Kidney glomerular epithelial cell (primary cell): ENCODE data around the gene BICC1.

Experiments used
- DNase-seq: peaks from one replicate; lab custom pipeline; 2025; lab: John Stamatoyannopoulos, UW

The BICC1 gene

DNA sequence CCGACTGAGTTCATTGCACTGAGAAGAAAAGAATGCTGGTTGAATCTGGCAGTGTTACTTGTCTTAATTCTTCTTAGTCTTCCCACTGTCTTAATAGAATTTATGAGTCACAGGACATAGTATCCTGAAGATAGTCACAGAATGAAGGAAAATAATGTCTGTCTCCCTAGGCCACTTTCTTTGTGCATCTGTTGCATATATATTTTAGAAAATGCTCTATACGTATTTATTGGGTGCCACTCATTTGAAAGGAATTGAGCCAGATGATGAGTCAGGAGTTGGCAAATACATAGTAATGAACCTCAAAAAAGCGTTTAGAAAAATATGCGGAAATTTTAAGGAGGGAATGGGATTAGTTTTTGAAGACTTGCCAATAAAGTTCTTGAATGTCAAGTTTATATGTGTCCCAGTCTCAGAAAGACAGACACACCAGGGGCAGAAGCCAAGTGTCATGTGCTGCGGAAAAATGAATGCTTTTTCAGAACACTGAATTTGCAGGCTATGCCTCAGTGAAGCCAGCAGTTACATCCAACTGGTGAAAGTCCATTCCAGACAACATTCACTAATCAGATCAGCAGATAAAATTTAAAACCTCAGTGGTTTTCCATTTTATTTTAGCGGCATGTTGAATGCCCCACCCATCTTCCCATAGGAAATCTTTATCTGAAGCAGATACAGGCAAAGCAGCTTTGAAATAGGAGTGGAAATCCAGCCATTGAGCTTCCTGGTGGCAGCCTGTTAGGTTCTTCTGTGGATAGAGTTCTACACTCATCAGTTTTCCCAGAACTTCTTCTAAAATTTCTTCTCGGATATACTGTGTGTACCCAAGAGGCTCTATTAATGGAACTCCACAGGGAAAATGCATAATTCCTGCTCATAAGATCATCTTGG, 308.4 kb downstream of the BICC1 start:
- DNase-seq: no peak

DNA sequence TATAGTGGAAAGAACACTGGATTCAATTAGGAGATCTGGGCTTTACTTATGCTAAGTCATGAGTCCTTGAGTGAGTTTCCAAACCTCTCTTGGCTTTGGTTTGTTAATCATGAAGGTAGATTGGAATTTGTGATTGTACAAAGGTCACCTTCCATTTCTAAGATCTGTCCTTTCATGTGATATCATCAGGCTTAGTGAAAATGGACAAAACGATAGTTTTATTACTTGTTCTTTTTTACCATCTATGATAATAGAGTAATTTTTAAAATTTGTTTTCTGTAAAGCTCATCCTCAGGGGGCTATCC, 309.0 kb downstream of the BICC1 start:
- DNase-seq: no peak

DNA sequence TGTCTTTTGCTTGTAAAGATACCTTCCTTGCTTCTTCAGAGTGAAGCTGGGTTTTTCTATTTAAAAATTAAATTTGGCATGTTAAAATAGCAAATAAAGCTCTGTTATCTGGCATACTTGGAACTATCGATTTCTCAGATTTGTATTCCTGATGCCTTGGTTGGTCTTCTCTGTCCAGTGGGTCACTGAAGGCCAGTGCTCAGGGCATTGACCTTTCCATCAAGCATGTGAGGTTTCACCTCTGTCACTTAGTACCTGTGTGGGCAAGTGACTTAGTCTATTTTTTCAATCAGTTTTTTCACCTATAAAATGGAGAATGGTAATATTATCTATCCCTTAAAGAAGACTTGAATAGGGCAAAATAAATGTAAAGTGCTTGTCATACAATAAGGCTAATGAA, 311.3 kb downstream of the BICC1 start:
- no peak for DNase-seq

DNA sequence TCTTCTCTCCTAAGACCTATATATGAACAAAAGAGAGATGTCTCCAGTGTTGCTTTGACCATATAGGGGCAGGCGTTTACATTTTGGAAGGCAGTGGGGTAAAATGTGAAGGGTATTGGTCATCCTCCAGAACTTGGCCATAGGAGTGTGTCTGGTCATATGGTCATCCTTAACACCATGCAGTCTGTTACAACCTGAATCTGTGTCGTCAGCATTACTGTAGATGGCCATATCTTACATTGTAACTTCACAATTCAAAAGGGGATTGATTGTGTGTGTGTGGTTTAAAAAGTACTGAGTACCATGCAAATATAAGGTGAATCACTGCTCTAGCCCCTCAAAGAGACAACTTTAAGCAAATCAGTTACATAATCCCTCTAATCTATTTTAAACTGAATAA, 311.7 kb downstream of the BICC1 start:
- DNase-seq: no peak

DNA sequence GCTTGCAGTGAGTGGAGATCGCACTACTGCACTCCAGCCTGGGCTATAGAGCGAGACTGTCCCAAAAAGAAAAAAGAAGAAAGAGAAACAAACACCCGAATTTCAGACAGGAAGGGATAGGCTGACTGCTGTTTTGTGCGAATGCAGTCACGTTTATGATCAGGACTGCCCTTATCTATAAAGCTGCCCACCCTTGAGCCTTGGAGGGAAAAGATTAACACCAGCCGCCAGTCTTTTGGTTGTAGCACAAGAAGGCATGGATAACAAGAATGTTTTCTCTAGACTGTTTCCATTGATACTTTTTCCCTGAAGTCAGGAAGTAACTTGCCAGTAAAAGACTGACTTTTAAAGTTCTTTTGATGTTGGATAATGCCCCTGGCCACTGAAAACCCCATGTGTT, 314.0 kb downstream of the BICC1 start:
- DNase-seq: no peak

DNA sequence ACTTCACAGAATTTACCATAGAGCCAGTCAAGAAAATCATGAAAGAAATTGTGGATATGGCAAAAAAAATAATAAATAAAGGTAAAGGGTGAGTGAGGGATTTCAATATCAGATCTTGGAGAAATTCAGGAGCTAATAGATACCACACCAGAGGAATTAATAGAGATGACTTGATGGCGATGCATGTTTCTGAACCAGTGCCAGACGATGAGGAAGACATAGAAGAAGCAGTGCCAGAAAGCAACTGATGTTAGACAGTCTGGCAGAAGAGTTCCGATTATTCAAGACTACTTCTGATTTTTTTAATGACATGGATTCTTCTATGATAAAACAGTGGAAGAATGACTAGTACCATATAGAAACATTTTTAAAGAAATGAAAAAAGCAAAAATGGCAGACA, 314.7 kb downstream of the BICC1 start:
- no peak for DNase-seq

DNA sequence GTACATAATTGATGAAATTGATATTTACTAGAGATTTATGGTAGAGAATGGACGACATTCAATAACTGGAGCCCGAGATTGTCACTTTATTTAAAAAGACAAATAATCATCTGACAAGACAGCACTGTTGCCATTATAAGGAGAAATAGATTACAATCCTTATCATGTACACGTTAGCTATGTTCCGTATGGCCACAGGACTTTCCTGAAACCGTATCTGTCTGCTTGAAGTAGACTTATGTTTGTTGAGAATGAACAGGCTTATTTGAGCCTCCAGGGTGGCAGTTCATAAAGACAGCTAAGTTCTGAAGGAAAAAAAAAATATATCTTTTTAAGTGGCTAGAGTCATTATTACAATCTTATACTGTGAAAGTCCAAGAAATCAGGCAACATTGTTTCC, 317.2 kb downstream of the BICC1 start:
- DNase-seq: no peak

DNA sequence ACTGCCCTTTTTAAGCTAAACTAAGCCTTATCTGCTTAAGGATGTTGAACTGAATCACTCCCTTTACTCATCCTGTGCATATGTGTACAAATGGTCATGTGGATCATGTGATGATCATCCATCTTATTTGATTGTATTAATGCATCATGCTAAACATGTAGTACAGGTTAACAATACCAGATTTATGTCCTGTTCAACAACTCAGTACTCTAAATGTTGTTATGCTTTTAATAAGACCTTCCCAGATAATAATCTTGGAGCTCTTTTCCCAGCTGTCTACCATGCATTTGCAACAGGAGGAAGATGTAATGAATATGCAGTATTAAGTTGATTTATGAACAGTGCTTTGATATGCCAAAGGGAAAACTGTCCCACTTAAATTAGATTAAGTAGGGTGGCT, 318.0 kb downstream of the BICC1 start:
- no peak for DNase-seq

DNA sequence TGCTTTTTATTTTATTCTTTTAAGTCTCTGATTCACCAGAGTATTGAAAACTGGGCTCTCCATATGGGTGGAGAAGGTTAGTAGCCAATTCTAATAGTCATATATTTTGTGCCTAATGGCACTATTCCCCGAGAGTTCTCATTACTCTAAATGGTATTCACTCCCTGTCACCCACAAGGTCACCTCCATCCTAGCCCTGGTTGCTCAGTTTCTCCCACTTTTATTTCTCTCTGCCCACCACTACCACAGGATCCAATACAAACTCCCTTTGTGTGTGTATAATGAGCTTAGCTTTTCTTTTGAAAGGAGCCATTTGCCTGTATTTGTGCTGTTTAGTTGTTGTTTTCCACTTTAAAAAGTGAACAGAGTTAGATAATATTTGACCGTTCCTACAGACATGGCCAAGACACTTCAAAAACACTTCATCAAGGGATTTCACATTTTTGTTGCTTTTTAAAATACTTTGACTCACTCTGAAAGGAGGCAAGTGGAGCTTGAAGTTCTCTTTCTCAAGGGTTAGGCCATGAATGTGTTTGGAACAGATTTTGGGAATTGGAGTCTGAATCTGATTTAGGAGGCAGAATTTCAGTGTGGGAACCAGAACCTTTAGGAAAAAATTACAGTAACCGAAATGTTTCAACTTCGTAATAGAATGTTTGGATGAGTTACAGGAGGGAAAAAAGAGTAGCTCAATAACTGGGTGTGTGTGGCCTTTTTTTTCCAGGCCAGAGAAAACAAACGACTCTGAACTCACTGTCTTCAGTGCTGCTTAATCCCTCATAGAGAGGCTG, 321.3 kb downstream of the BICC1 start:
- no peak for DNase-seq

DNA sequence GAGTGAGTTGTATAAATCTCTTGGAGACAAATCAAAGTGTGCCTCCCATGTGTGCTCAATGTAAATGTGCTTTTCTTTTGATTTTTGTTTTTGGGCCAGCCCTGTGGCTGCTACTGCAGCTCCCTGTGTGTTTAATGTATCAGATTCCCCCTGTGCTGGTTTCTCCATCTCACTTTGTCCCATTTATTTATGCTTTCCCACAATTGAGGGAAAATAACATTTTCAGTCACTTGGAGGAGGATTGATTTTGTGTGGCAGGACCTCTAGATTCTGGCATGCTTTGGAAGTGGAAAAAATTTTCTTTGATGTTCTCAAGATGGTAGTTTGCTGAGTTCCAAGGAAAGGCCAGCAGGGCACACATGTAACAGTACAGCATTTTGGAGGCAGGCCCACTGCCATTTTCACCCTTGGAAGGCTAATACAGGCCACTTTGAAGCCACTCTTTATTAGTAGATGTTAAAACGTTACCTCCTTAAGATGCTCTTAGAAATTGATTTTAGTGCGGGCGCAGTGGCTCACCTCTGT, 323.6 kb downstream of the BICC1 start:
- DNase-seq: no peak

DNA sequence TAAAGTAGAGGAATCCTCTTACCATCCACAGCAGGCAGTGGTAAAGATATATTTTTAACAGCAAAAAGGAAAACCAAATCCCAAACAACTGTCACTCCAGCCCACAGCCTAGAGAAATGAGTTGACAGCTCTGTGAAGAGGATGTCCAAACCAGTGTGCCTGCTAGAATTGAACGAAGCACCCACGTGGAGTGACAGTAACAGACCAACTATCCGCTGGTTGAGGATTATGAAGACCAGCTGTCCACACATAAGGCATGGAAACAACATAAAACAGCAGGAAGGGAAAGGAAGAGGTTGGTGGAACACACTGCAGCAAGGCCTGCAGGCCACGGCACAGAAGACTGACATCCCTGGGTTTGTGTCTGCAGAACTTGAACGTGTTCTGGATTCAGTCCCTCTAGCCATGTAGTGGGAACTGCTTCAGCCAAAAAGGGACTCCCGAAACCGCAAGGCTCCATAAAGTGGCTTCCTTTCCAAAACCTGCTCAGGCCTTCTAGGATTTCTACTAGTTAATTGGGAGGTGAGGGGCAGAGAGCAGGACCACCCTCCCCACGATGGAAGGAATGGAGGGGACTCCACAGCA, 324.4 kb downstream of the BICC1 start:
- no peak for DNase-seq

DNA sequence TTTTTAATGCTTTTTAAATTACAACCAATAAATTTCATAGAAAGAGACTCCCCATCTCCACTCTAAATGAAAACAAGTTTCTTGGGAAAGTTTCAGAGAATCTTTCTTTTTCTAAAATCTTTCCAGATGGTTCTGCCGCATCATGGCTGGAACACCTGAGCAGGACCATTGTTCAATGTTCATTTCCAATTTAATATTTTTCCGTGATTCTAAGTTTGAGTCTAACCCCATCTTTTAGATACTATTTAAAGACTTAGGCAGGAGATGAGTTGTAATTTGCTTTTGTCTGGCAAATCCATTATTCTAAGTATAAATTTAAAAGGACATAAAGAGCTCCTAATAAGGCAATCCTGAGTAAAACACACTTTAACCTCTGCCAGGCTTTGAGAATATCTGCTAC, 325.2 kb downstream of the BICC1 start:
- DNase-seq: no peak

DNA sequence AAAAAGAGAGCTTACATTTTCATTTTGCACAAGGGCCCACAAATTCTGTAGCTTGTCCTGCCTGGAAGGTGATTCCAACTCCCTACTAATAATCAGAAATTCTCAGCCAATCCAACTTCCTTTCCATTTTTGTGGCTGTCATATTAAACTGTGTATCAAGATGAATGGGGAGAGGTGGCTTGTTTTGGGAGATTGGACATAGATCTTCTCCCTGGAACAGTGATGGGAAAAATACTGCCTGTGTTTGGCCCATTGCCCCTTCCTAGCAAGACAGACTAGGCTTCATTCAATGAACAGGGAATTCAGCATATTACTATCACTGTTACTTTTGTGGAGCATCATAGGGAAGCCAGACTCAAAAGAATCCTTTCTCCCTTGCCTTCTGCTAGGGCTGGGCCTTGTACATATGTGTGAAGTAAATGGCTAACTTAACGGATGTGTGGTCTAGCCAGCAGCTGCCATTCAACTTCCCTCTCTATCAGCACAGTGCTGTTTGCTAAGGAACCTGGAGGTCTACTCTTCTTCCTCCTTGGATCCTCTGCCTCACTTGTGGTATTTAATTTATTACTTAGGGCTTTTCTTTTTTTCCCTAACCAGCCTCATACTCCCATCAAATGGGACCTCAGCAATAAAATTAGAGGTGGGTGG, 326.0 kb downstream of the BICC1 start:
- no peak for DNase-seq

DNA sequence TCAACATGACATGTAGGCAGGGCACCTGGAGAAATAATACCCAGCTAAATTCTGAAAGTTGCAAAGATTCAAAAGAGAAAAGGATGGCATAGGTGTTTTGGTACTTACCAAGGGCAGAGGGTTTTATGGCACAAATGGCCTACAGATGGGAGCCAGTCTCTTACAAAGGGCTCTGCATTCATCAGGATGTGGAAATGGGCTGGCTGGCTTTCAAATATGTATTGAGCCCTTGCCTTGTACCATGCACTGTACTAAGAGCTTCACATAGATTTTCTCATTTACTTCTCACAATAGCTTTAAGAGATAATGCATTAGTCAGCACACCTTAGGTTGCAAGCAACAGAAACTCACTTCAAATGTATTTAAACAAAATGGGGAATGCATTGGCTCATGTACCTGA, 327.1 kb downstream of the BICC1 start:
- DNase-seq: no peak

DNA sequence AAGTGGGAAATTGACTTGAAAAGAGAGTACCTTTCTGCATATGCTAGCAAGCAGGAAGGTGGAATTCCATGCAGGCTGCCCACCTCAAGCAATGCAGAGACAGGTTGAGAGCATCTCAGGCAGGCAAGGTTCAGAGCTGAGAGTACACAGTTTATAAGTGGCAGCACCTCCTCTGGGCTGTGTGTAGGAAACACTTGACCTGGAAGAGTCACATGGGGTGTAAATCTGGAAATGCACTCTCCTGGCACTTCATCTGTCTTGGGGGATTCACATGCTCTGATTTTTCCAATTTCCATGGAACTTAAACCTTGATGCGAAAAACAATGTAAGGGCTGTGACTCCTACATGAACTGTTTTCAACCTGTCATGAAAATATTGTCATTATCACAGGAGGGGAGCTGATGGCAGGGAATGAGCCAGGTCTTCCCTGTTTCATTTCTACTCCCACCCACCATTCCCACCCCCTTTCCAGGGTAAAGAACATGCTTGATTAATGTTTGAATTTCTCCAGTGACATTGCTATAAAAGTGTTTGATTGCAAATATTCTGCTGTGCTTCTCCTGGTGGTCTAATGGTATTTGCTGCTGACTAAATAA, 328.3 kb downstream of the BICC1 start:
- DNase-seq: no peak

DNA sequence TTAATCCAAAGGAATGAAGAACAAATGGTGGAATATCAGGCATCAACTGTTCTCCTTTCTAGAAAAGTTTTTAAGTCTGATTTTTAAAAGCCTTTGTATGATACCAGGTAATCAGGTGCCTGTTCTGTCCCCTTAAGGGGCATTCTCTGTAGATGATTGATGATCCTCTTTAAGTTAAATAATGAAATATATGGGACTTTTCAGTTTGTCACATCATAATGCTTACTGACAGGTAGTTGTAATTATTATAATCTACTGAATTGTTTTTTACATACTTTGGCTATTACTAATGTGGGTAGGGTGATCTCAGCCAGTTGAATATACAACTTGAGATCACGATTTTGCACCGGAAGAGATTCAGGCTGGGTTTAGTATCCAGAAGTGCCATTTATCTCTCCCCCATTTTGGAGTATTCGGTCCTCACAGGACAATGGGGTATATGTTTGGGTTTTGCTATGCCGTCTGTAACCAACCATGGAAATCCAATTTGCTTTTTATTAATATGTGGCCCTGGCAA, 330.2 kb downstream of the BICC1 start:
- DNase-seq: no peak

DNA sequence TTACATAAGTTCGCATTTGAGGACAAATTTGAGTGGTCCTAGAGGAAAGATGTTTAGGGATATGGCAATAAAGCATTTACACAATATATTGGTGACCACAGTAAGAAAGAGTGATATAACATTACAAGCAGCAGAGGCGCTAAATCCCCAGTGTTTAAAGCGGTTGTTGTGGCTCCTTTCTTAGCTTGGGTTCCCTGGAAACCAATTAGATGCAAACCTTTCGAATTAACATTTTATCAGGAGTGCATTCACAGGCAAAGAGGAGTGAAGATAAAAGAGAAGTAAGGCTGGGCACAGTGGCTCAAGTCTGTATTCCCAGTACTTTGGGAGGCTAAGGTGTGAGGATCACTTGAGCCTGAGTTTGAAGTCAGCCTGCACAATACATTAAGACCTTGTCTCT, 331.1 kb downstream of the BICC1 start:
- DNase-seq: no peak

DNA sequence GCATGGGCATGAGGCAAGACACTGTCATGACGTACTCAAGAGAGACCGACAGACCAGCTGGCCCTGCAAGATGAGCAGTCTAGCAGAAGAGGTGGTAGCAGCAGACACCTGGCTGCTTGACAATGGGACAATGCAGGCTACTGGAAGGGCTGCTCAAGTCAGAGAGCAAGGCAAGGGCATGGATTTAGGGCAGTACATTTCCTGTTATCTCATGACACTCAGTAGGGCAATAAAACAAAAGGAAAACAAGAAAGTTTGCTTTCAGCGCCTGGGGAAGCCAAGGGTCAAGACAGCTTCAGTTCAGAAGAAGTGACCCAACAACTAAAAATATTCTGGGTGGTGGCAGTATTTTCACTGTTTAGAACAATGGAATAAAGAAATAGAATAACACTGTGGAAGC, 332.0 kb downstream of the BICC1 start:
- DNase-seq: no peak

DNA sequence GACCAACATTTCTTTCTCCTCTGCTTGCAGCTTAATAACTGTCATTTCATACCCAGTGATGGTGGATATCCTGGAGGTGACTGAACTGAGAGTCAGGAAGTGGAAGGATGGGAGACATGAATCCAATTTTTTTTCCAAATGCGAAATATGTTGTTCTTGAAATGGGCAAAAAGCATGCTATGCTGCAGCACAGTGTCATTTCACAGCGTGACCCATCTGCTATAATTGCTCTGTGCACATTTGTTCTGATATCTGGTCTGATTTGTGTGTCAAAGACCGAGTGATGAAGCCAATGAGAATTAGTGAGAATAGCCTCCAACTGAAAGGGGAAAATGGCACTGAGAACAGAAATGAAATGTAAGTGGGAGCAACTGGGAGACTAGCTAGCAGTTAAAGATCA, 334.2 kb downstream of the BICC1 start:
- no peak for DNase-seq

DNA sequence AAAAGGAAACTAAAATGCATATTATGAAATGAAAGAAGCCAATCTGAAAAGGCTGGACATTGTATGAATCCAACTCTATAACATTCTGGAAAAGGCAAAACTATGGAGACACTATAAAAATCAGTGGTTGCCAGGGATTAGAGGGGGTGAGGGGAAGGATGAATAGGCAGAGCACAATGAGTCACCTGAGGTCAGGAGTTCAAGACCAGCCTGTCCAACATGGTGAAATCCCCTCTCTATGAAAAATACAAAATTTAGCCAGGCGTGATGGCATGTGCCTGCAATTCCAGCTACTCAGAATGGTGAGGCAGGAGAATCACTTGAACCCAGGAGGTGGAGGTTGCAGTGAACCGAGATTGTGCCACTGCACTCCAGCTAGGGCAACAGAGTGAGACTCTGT, 338.9 kb downstream of the BICC1 start:
- no peak for DNase-seq

DNA sequence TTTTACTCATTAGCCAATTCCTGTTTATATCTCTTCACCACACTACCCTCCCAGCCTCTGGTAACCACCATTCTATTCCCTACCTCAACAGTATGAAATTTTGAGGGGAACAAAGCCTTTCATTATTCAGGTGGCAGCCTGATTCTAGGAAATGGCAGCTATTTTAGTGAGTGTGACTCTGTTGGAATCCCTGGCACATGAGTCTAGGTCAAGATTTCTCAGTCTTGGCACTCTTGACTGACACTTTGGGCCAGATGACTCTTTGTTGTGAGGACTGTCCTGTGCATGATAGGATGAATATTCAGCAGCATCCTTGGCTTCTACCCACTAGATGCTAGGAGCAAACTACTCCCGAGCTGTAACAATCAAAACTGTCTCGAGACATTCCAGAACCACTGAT, 341.0 kb downstream of the BICC1 start:
- DNase-seq: no peak

DNA sequence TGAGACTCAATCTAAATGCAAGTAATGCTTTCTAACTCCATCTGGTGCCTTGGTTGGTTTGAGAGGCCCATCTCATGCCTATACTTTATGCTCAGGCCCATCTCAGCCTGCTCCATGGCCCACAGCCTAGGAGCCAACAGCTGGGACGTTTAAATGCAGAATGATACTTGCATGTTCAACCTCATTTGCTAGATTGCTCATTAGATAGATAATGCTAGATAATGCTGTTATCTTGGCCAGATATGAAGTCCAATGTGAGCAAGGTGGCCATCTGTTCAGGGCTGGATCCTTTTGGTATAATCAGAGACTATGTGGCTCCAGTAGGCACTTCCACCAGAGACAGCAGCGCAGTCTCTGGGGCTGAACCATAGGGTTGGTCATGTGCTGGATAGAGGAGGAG, 342.1 kb downstream of the BICC1 start:
- no peak for DNase-seq
